Left cardiac atrium (tissue), 4 donors: ENCODE data around the gene CDC42EP1. TPM values are rescaled to one million over a fixed set of nuclear protein-coding genes. Genes with fewer than 3 reads are reported as not detected.
"Not testable (repeated sequence)": the region's sequence is repeated elsewhere in the genome, so short reads cannot be mapped to it uniquely, and the experiment has no call there.

Experiments used
- ATAC-seq, 2 donors: fragments of 200-7000 bp; cut with Tn5 transposase; one replicate each; pipeline ENCODE4 v1.9.1; 2020; ENCODE audit warnings: mild to moderate bottlenecking in 2 of 2, moderate library complexity in 2 of 2
- DNase-seq: peaks from one replicate; pipeline ENCODE4 v3.0.0-alpha.2; 2020
- intact Hi-C, 2 donors: fragments of 100-400 bp; cut with DNase I; formaldehyde crosslinking; loops; one replicate each; pipeline versions ENCODE4 v1.14.1 to v1.15.1; 2022 to 2023
- total RNA-seq, 2 donors: library from RNA; stranded (reverse); fragmentation: NEBNext Ultra II Directional; extraction: Animal tissue kit (Norgen Biotek cat#: 25700); gene quantifications; one replicate each; pipeline ENCODE4 v1.2.1, GENCODE V29; 2021
- donor health status: DM: no; HTN: yes; CAD: no.
- donor health status: DM: no; HTN: yes; CAD: no; lungs with severe emphysema.
- donor health status: DM: yes; HTN: yes; CAD: no.
- donor health status: Dilated cardiomyopathy.

CDC42EP1 gene
- total RNA-seq, 2 donors from 2014 or later: 20.9 to 44.6 TPM

GRCh38 chr22:37569009-37569920, 9.0 kb downstream of the CDC42EP1 start:
- DNase-seq (no peak), ATAC-seq (peak in 1 of 2 donors; percentile 31)
- intact Hi-C loops: loop anchor here in 1 of 2 donors (10.0 kb wide), 1 partner anchor 254 kb away; no protein-coding TSS in a partner anchor

- DNase-seq (no peak), ATAC-seq (no peak)
- intact Hi-C loops: loop anchor here in 1 of 2 donors (10.0 kb wide), 1 partner anchor 255 kb away; no protein-coding TSS in a partner anchor
Measured at GRCh38 chr22:37569921-37570660, 9.8 kb downstream of the CDC42EP1 start.

- ATAC-seq (no peak), DNase-seq (no peak)
- intact Hi-C loops: no loop called here
Measured at GRCh38 chr22:37570661-37570976, 10.3 kb downstream of the CDC42EP1 start.

GRCh38 chr22:37571258-37571991, 11.1 kb downstream of the CDC42EP1 start:
- no peak for ATAC-seq
- intact Hi-C loops: no loop called here
- no peak for DNase-seq

- DNase-seq (no peak), ATAC-seq (no peak)
- intact Hi-C loops: no loop called here
Measured at GRCh38 chr22:37571992-37572373, 11.7 kb downstream of the CDC42EP1 start.

- intact Hi-C loops: no loop called here
- DNase-seq (no peak), ATAC-seq (no peak)
Measured at GRCh38 chr22:37575490-37576003, 15.3 kb downstream of the CDC42EP1 start.

- ATAC-seq: no peak
- DNase-seq: no peak
- intact Hi-C loops: no loop called here
Measured at GRCh38 chr22:37578002-37578401, 17.7 kb downstream of the CDC42EP1 start.

- intact Hi-C loops: no loop called here
- ATAC-seq: peak; percentile 46 to 74
- DNase-seq: no peak
Measured at GRCh38 chr22:37581504-37581903, 21.2 kb downstream of the CDC42EP1 start.

- intact Hi-C loops: no loop called here
- DNase-seq: no peak
- ATAC-seq: no peak
Measured at GRCh38 chr22:37582526-37582925, 22.2 kb downstream of the CDC42EP1 start.

- no peak for DNase-seq
- ATAC-seq: no peak
- intact Hi-C loops: no loop called here
Measured at GRCh38 chr22:37588546-37589215, 28.4 kb downstream of the CDC42EP1 start.

GRCh38 chr22:37589636-37590035, 29.4 kb downstream of the CDC42EP1 start:
- intact Hi-C loops: loop anchor here in 1 of 2 donors (5.0 kb wide), 1 partner anchor 52 kb away; no protein-coding TSS in a partner anchor
- ATAC-seq (no peak), DNase-seq (no peak)

- not testable (repeated sequence) for ATAC-seq, DNase-seq
- intact Hi-C loops: loop anchor here in 1 of 2 donors (5.0 kb wide), 1 partner anchor 54 kb away; no protein-coding TSS in a partner anchor
Measured at GRCh38 chr22:37591081-37591480, 30.8 kb downstream of the CDC42EP1 start.

- no peak for DNase-seq
- intact Hi-C loops: loop anchor here (1.0 to 5.0 kb wide), 2 partner anchors 53 to 55 kb away; no protein-coding TSS in a partner anchor
- ATAC-seq: no peak
Measured at GRCh38 chr22:37591823-37592404, 31.6 kb downstream of the CDC42EP1 start.

- ATAC-seq (no peak), DNase-seq (no peak)
- intact Hi-C loops: loop anchor here (2.0 to 5.0 kb wide), 2 partner anchors 49 to 57 kb away; no protein-coding TSS in a partner anchor
Measured at GRCh38 chr22:37594237-37594636, 34.0 kb downstream of the CDC42EP1 start.

- intact Hi-C loops: no loop called here
- ATAC-seq (no peak), DNase-seq (no peak)
Measured at GRCh38 chr22:37599153-37599552, 38.9 kb downstream of the CDC42EP1 start.

GRCh38 chr22:37601203-37601539, 40.9 kb downstream of the CDC42EP1 start:
- intact Hi-C loops: no loop called here
- DNase-seq (no peak), ATAC-seq (no peak)

GRCh38 chr22:37601540-37602442, 41.5 kb downstream of the CDC42EP1 start:
- intact Hi-C loops: no loop called here
- DNase-seq (no peak), ATAC-seq (peak in 1 of 2 donors; percentile 78)
